ENCODE measurements around the gene PLAC1.

Gene PLAC1

DNA sequence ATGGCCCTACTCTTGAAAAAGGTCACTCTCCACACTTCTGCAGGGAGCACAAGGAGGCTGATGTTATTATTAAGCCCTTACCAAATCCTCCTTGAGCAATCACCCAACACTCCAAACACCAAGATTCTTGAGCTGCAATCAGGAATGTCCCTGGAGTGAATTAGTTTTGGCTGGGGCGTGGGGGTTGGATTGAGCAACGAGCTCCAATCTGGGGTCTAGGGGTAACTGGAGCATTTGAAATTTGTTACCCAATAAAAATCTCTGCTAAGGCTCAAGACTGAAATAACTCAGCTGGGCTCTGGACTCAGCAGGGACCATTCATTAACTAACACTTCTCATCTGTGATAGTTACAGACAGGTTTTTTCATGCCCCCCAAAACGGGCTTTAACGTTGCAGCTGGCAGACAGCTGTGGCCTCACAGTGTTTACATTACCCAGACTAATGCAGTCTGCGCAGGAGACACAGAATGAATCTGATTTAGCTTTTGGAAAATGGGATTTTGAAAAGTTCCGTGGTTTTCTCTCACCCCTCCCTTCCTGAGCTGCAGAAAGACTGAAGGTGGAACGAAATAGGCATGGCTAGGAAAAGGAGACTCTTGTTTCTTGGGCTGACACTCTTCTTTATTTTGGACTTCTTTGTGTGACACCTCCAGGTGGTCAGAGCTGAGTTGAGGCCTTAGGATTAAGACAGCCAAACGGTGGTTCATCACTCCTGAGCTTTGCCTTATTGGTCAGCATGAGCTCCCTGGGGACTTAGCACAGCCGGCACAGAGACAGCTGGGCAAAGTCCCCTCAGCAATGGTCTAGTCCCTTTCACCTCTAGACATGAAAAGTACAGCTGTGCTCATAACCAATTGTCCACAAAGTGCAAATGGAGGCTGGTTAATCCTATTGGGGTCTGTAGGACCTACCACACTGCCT, 26.6 kb downstream of the PLAC1 start:
- DNase-seq (ENCODE audit: low read depth), result no peak

GRCh38 chrX:134628663-134629062, 29.6 kb downstream of the PLAC1 start:
- DNase-seq (ENCODE audit: low read depth), result no peak

DNA sequence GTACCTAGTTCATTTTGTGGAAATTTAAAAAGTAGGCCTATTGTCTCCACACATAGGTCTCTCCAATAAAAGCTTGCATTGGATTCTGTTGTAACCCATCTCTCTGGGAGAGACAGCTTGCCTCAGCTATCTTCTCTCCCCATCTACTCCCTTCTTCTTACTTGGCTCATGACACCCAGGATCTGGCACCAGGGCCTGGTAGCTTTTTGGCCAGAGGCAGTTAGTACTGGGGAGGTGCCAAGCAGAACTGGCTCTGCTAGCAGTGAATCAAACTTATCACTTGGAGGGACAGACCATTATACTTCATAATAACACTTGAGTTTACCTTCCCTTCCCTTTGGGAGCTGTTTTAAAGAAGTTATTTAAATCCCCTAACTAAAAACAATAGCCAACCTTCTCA, 31.8 kb downstream of the PLAC1 start:
- DNase-seq (ENCODE audit: low read depth), result no peak

GRCh38 chrX:134625315-134625718, 33.0 kb downstream of the PLAC1 start:
- DNase-seq (ENCODE audit: low read depth), result no peak

DNA sequence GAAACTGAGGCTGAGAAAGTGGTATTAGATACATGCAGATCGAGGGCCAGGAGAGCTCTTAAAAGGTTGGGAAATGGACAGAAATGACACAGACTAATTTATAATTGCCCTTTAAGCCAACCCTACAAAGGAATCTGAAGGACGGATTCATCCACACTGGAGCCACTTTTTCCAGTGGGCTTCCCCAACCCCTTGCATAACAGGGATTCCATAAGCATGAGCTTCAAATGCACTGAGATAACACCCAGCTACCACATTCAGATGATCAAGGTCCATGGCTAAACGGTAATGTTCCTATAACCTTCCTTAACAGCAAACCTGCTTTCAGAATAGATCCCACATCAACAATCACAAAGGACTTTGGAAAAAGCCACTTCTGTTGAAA, 34.2 kb downstream of the PLAC1 start:
- DNase-seq (ENCODE audit: low read depth), result peak; percentile 22

DNA sequence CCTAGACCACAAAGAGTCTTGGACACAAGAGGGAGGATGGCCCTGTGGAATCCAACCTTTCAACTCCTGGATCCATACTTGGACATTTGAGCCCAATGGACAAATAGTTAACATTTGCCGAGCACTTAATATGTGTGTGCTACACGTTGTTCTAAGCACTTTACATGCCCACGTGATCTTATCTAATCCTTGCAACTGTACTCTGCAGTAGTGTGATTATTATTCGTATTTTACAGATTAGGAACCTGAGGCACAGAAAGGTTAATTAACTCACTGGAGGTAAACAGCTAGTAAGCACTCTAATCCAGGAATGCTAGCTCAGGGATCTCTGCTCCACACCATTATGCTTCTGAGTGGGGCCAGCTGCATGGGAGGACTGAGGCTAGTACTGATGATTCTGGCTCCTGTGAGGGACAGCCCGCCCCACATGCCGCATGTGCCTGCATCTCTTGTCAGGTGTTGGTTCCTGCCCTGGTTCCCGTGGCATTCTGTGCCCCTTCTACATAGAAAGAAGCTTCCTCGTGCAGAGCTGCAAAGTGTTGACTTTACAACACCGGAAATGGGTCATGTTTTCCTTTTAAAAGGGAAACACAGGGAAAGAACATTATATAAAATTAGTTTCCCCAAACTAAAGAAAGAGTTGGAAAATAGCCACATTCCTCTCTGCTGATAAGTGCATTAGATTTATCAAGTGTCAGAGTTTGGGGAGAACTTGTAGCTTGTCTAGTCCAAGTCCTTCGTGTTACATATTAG, 34.8 kb downstream of the PLAC1 start:
- peak; percentile 49 for DNase-seq (ENCODE audit: low read depth)

DNA sequence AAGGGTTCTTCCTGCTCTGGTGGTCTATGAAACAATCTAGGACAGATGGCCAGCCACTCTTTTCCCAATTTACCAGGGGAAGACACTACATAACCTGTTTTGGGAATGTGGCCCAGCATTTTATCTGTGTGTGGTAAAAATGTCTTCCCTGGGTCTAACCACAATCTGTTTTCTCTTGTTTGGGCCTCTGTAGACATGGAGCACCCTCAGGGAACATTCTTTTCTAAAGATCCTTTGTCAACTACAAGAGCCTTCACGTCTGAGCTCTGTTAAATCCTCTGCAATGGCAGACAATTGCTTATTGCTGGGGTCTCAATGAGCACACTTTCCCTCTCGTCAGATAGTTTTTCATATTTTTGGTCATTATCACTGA, 35.5 kb downstream of the PLAC1 start:
- DNase-seq (ENCODE audit: low read depth), result peak; percentile 12

- DNase-seq (ENCODE audit: low read depth), result peak; percentile 88
These were observed 36.0 kb downstream of the PLAC1 start for GRCh38 chrX:134622056-134622812.

DNA sequence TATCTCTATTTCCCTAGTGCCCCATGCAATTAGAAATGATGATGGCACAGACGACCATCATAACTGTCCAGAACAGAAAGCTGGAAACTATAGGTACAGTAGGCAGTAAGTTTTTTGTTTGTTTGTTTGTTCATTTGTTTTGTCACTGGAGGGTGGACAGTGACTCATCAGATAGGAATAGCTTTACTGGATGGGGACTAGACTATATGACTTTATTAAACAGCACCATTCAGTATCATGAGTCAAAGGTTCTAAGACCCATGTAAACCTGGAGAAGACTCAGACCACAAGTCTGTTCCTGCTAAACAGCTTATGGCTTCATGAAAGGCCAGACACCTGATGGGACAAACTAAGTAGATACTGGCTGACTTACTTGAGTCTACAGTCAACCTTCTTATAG, 38.4 kb downstream of the PLAC1 start:
- DNase-seq (ENCODE audit: low read depth), result peak; percentile 21

- DNase-seq (ENCODE audit: low read depth), result no peak
These were observed 44.9 kb downstream of the PLAC1 start for GRCh38 chrX:134613396-134613795.

GRCh38 chrX:134608153-134608552, 50.1 kb downstream of the PLAC1 start:
- no peak for DNase-seq (ENCODE audit: low read depth)

- DNase-seq (ENCODE audit: low read depth), result no peak
These were observed 50.7 kb downstream of the PLAC1 start for GRCh38 chrX:134607523-134607922.

DNA sequence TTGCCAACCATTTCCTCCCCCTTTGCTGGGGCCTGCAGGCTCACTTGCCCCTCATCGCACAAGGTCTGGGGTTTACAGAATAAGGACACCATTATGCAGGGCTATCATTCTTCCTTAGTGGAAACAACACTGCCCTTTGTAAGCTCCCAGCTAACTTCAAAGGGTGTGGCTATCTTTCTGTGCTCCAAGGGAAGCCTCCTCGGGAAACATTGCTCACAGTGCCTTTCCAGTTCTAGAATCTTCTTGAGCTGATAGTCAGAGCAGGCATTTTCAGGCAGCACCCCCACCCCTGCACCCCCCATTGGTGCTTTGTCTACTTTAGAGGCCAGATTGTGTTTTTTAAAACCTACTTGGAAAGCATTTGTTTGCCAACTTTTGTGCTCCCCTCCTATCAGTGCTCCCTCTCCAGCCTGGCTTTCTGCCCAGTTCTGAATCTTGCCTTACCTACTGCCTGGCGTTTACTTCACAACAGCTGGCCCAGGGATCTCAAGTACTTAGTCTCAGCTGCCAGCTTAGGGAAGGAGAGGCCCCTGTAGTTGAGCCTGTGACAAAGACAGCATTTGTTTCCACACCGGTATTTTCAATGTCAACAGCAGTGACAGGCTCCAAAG, 53.5 kb downstream of the PLAC1 start:
- DNase-seq (ENCODE audit: low read depth), result peak; percentile 29

- DNase-seq (ENCODE audit: low read depth), result peak; percentile 87
These were observed 54.2 kb downstream of the PLAC1 start for GRCh38 chrX:134603806-134604700.

GRCh38 chrX:134602410-134602809, 55.9 kb downstream of the PLAC1 start:
- DNase-seq (ENCODE audit: low read depth), result no peak

DNA sequence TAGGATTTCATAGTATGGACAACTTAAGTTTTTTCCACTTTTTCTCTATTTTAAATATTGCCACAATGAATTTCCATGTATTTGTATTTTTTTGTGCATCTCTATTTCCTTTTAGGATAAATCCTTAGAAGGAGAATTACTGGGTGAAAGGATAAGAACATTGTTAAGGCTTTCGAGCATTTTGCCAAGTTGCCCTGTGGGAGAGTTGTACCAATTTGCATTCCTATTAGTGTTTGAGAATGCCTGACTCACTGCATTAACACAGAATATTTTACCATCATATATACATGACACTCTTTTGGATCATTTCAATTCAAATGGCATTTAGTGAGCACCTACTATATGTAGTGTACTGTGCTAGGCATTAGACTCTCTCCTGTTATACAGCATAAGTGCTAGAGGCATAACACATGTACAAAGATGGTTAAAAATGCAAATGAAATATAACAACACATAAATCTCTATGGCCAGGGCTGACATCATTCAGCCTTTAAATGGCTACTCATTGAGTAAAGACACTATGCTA, 57.0 kb downstream of the PLAC1 start:
- peak; percentile 35 for DNase-seq (ENCODE audit: low read depth)

DNA sequence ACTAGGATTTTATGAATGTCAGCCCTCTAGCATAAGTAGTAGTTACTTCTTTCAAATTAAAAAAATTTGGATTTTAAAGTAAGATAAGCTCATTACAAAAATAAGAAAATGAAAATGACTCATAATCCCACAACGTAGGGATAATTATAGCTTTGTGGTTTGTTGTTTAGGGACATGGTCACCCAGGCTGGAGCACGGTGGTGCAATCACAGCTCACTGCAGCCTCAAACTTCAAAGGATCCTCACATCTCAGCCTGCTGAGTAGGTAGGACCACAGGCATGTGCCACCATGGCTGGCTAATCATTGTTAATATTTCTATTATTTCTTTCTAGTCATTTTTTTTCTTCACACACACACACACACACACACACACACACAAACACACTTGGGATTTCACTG, 57.6 kb downstream of the PLAC1 start:
- peak; percentile 58 for DNase-seq (ENCODE audit: low read depth)

DNA sequence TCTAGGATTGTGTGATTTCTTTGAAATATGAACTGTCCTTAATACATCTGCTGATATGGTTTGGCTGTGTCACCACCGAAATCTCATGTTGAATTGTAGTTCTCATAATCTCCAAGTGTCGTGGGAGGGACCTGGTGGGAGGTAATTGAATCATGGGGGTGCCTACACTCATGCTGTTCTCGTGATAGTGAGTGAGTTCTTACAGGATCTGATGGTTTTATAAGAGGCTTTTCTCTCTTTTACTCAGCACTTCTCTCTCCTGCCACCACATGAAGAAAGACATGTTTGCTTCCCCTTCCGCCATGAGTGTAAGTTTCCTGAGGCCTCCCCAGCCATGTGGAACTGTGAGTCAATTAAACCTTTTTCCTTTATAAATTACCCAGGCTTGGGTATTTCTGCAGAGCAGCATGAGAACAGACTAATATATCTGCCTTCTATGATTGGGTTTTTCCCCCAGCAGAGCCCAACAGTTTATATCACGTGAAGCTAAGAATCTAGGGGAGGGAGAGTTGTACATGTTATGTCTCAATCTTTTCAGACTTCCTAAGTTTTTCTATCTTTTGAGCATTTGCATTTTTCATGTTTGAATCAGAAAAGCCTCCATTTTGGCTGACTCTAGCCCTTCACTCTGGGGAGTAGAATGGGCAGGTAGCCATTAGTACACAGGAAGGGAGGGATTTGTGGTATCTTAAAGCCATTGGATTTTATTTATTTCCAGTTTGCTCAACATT, 58.9 kb downstream of the PLAC1 start:
- no peak for DNase-seq (ENCODE audit: low read depth)

DNA sequence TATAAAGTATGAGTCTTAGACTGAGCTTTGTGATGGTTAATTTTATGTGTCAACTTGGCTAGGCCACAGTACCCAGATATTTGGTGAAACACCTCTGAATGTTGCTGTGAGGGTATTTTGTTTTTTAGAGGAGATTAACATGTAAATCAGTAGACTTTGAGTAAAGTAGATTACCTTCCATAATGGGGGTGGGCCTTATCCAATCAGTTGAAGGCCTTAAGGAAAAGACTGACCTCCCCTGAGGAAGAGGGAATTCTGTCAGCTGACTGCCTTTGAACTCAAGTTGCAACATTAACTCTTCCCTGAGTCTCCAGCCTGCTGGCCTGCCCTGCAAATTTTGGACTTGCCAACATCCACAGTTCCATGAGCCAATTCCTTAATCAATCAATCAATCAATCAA, 66.0 kb downstream of the PLAC1 start:
- DNase-seq (ENCODE audit: low read depth), result no peak

GRCh38 chrX:134591502-134591901, 66.8 kb downstream of the PLAC1 start:
- DNase-seq (ENCODE audit: low read depth), result no peak

All from ELR (cell line).